Stimulated activated CD8-positive, alpha-beta memory T cell treated with anti-CD3 and anti-CD28 coated beads, Interleukin-15, amount 100 ng/mL, for 48 hours (primary cell): ENCODE data around the gene RPS15A.

Experiments
- DNase-seq, 2 donors: peaks; one replicate each; pipeline ENCODE4 v3.0.0-alpha.2; 2020; ENCODE audit warnings: low read depth in 2 of 2

Gene RPS15A

DNA sequence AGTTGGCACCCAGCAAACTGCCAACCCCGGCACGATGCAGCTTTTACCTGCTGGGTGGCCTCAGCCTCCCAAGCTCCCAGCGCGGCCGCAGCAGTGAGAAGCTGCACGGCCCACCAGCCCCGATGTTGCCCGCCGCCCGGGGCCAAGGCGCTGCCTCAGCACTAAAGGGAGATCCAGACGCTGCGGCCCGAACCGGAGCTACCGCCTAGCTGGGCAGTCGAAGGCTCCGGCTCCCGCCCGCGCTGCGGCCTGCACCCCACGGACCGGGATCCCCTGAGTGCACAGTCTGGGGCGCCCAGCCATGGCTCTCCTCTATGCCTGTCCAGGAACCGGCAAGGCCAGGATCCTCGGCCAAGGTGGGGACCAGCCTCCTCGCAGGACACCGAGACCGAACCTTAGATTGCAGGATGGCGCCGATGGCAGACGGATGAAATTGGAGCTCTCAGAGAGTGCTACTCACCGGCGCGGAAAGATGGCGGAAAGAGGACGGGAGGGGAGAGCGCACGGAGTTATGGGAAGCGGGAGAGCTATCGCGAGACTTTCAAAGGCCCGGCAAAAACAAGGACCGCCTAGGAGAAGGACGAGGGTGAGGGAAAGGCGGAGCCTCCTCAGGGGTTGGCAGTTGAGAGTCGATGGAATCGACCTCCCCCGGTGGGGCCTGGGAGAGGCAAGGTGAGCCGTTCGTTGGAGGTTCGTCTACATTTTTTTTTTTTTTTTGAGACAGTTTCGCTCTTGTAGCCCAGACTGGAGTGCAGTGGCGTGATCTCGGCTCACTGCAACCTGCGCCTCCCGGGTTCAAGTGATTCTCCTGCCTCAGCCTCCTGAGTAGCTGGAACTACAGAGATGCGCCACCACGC, at the start of gene RPS15A:
TSS of gene RPS15A (minus strand) at position 485 of the 857 bp plus-strand sequence. CDS start 1,221 bp downstream, outside the sequence.
- peak; percentile 85 to 89 for DNase-seq

DNA sequence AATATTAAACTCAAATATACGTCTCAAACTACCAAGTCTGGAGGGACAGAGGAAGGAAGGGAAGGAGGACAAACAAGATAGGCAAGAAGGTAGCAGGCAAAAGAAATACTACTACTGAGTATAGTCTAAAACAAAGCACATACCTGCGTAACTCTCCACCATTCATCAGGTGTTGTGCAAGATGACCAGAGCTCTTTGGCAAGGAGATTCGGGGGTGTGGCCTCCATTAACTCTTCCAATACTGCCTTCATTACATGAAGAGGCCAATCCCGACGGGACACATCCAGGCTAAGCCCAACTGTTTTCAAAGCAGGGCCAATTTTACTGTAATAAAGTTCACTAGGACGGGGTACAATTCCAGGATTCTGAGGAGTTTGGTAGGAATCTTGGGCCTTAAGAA, 49.4 kb upstream of the RPS15A start:
- no peak for DNase-seq

- no peak for DNase-seq
These were observed 46.6 kb upstream of the RPS15A start for GRCh38 chr16:18836702-18837101.

- DNase-seq = no peak
These were observed 44.7 kb upstream of the RPS15A start for GRCh38 chr16:18834864-18835263.

DNA sequence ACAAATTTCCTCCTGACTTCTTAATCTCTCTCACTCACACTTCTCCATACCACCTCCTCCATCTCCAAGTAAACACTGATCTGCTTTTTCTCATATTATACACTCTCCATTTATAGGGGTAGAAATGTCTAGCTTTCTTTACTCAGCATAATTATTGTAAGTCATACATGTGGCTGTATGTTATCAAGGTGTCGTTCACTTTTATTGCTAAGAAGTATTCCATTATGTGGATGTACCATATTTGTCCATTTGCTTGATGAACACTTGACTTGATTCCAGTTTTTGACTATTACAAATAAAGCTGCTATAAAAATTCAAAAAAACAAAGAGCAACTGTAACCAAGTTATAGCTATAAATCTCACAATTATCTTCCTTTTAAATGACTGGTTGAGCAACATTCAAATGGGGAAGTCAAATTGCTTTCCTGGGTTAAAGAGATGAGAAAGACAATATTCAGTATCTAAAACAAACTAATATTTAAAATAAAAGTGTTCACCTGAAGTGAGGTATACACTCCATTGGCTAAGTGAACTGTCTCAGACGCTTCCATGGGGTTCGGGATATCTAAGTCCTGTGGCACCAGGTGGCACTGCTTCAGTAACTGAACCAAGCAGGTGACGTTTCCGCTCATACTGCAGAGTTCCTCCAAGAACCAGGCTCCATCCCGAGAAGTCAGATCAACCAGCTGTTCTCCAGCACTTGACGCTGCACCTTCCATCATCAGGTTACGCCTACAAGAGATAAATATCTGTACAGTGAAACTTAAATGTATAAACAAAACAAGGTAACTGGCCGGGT, 43.8 kb upstream of the RPS15A start:
- DNase-seq = no peak

DNA sequence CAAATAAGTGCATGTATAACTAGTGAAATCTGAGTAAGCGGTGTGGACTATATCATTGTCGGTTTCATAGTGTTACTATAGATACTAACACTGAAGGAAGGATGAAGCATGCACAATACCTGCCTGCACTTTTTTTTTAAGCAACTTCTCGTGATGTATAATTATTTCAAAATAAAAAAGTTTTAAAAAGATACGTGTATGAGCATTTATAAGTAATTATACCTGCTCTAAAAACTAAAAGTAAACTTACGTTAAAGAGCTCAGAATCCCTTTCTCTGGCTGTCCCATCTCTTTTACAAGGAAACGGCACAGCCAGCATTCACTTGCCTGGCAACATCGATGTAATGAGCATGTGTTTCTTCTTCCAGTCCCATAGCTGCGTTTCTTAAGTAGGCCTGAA, 42.5 kb upstream of the RPS15A start:
- DNase-seq = no peak

GRCh38 chr16:18832006-18832405, 41.9 kb upstream of the RPS15A start:
- DNase-seq = no peak

DNA sequence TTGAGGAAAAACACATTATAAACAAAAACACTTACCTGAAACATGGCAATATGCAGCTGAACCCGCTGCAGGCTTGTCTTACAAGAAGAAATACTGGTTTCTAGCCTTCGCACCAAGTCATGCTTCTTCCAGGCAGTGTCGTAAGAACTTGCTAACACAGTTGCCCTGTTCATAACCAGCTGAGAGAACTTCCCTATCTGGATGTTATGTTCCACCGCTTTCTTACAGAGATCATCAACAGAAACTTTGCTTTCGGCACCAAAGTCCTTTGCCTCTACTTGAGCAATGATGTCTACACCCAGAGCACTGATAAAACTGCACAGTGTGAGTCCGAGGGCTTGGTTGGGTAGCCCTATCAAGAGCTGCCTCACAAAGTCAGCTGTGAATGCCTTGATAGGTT, 39.1 kb upstream of the RPS15A start:
- no peak for DNase-seq

DNA sequence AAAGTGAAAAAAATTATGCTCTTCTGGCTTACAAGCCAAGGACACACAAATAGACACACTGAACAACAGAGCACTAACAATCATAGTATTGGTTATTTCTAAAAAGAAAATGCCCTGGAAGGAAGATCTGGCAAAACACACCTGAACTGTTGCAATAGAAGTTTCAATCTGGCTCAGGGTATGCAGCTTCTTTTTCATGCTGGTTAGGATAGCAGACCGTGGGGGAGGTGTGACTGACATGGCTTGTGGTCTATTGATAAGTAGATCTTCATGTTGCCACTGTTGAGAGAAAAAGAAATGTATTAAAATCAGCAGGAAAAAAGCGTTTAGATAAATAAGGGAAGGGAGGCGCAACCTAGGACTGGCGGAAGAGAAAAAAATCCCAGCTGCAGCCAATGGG, 37.8 kb upstream of the RPS15A start:
- DNase-seq = peak in 1 of 2 donors; percentile 1

DNA sequence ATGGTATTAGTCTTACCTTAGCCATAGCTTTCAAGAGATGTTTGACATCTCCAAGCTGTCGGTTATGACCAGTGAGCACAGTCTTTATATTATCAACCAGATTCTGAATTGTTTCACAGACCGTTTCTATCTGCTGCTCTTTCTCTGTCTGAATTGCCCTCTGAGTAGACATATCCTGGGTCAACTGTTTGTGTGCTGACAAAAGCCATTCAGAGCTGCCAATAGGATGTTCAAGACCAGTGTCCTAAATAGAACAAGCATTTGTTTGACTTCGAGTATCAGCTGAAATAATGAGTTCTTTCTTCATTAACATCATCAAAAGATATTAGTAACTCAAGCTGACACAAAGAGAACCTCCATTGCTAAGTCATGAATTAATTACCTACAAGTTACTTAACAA, 26.2 kb upstream of the RPS15A start:
- DNase-seq = no peak

- no peak for DNase-seq
These were observed 21.8 kb upstream of the RPS15A start for GRCh38 chr16:18811925-18812324.

- no peak for DNase-seq
These were observed 19.0 kb upstream of the RPS15A start for GRCh38 chr16:18809165-18809564.

- DNase-seq = no peak
These were observed 15.2 kb upstream of the RPS15A start for GRCh38 chr16:18805257-18805773.

DNA sequence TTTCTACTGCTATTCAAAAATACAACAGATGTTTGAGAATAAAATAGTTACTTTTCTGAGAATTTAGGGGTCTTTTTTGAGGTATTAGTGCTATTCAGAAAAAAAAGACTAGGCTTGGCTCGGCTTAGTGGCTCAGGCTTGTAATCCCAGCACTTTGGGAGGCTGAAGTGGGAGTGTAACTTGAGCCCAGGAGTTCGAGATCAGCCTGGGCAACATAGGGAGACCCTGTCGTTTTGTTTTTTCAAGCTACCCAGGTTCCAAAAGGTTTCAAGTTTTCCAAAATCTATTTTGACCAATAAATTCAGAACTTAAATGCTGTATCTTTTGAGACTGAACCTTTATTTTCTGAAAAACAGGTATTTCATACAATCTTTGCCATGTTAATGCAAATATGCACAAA, 14.4 kb upstream of the RPS15A start:
- no peak for DNase-seq

- DNase-seq = no peak
These were observed 13.7 kb upstream of the RPS15A start for GRCh38 chr16:18803569-18804462.

GRCh38 chr16:18802767-18803343, 12.7 kb upstream of the RPS15A start:
- no peak for DNase-seq

GRCh38 chr16:18801145-18801972, 11.2 kb upstream of the RPS15A start, which contains the start of gene ARL6IP1:
Gene ARL6IP1 (minus strand): TSS chr16:18801549. CDS start chr16:18801466, 83 bp downstream.
- peak; percentile 98 for DNase-seq

DNA sequence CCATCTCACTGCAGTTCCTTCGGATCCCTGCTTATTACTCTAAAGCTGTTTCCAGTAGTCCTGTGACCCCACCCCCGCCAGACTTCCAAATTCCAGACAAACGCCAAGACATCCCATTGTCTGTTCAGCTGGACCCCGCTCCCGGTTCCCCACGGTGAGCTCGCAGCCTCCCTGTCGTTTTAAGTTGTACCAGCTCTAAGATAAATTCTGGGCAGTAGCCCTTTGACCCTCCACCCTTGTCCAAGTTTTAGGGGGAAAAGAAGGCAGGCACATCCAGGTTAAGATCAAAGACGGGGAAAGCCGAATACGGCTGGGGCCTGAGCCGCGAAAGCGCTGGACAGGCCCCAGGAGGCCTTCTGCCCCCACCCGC, 10.6 kb upstream of the RPS15A start:
- DNase-seq = no peak

GRCh38 chr16:18800293-18800692, 10.2 kb upstream of the RPS15A start:
- no peak for DNase-seq

DNA sequence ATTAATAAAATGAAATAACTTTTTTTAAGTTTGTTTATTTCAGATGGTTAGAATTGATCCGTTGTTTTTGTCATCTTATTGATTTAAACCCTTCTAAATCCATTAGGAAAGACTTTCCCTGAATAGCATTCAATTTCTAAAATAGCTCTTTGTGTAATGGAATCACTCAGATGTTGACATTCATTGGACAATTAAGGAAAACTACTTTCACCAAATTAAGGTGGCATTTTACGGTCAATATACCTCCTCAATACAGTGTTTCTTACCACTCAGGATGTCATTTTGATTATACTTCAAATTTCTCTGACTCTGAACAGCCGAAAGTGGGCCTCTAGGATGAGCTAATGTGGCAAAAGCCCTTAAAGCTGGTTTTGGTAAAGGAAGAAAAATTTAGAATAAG, 9.4 kb upstream of the RPS15A start:
- DNase-seq = no peak
